Measurements from ENCODE around the gene SRD5A2.

SRD5A2 gene

GRCh38 chr2:31517442-31518203 is 63.1 kb downstream of the SRD5A2 start:
- TF ChIP-seq ZBTB7A (IDR thresholded peaks at IDR 0.05; ENCODE audit: low read depth) (no peak), TCF12 (IDR thresholded peaks at IDR 0.05; ENCODE audit: low read depth) (no peak), TEAD4 (IDR thresholded peaks at IDR 0.05) (no peak), CREB1 (IDR thresholded peaks at IDR 0.05; ENCODE audit: low read depth) (no peak), NFIC (IDR thresholded peaks at IDR 0.05) (no peak), EGR1 (IDR thresholded peaks at IDR 0.05) (no peak), USF1 (IDR thresholded peaks at IDR 0.05) (no peak), RAD21 (IDR thresholded peaks at IDR 0.05; ENCODE audit: low read depth) (no peak), REST (IDR thresholded peaks at IDR 0.05; ENCODE audit: low read depth) (no peak), MAX (IDR thresholded peaks at IDR 0.05) (no peak), EP300 (IDR thresholded peaks at IDR 0.05; ENCODE audit: borderline replicate concordance) (no peak), CEBPB (IDR thresholded peaks at IDR 0.05) (no peak)

- TF ChIP-seq RAD21 (IDR thresholded peaks at IDR 0.05; ENCODE audit: low read depth) (no peak), ZBTB7A (IDR thresholded peaks at IDR 0.05; ENCODE audit: low read depth) (no peak), EP300 (IDR thresholded peaks at IDR 0.05; ENCODE audit: borderline replicate concordance) (no peak), FOXM1 (IDR thresholded peaks at IDR 0.05; ENCODE audit: borderline replicate concordance, low read depth) (no peak), YY1 (IDR thresholded peaks at IDR 0.05; ENCODE audit: low read depth) (no peak), CREB1 (IDR thresholded peaks at IDR 0.05; ENCODE audit: low read depth) (no peak), TCF12 (IDR thresholded peaks at IDR 0.05; ENCODE audit: low read depth) (no peak), TAF1 (IDR thresholded peaks at IDR 0.05; ENCODE audit: low read depth) (no peak), TEAD4 (IDR thresholded peaks at IDR 0.05) (no peak), REST (IDR thresholded peaks at IDR 0.05; ENCODE audit: low read depth) (no peak), USF1 (IDR thresholded peaks at IDR 0.05) (no peak), CEBPB (IDR thresholded peaks at IDR 0.05) (no peak), EGR1 (IDR thresholded peaks at IDR 0.05) (no peak), MAX (IDR thresholded peaks at IDR 0.05) (no peak), NFIC (IDR thresholded peaks at IDR 0.05) (no peak)
Observed at GRCh38 chr2:31515586-31515985, 65.2 kb downstream of the SRD5A2 start.

GRCh38 chr2:31513553-31513952 is 67.2 kb downstream of the SRD5A2 start:
- TF ChIP-seq EGR1 (IDR thresholded peaks at IDR 0.05), result no peak
- no peak for TF ChIP-seq REST (IDR thresholded peaks at IDR 0.05; ENCODE audit: low read depth)
- no peak for TF ChIP-seq TCF12 (IDR thresholded peaks at IDR 0.05; ENCODE audit: low read depth)
- no peak for TF ChIP-seq RAD21 (IDR thresholded peaks at IDR 0.05; ENCODE audit: low read depth)
- TF ChIP-seq CEBPB (IDR thresholded peaks at IDR 0.05), result no peak
- TF ChIP-seq NFIC (IDR thresholded peaks at IDR 0.05), result no peak
- TF ChIP-seq FOXM1 (IDR thresholded peaks at IDR 0.05; ENCODE audit: borderline replicate concordance, low read depth), result no peak
- TF ChIP-seq USF1 (IDR thresholded peaks at IDR 0.05), result no peak
- no peak for TF ChIP-seq CREB1 (IDR thresholded peaks at IDR 0.05; ENCODE audit: low read depth)
- TF ChIP-seq ZBTB7A (IDR thresholded peaks at IDR 0.05; ENCODE audit: low read depth), result no peak
- TF ChIP-seq MAX (IDR thresholded peaks at IDR 0.05), result no peak
- no peak for TF ChIP-seq EP300 (IDR thresholded peaks at IDR 0.05; ENCODE audit: borderline replicate concordance)
- no peak for TF ChIP-seq TEAD4 (IDR thresholded peaks at IDR 0.05)
- no peak for TF ChIP-seq YY1 (IDR thresholded peaks at IDR 0.05; ENCODE audit: low read depth)
- TF ChIP-seq TAF1 (IDR thresholded peaks at IDR 0.05; ENCODE audit: low read depth), result no peak

Measured in Ishikawa (cell line).